Measurements from ENCODE around the gene ASIC2.
"Not testable (repeated sequence)": the region's sequence is repeated elsewhere in the genome, so short reads cannot be mapped to it uniquely, and the experiment has no call there.

The ASIC2 gene

DNA sequence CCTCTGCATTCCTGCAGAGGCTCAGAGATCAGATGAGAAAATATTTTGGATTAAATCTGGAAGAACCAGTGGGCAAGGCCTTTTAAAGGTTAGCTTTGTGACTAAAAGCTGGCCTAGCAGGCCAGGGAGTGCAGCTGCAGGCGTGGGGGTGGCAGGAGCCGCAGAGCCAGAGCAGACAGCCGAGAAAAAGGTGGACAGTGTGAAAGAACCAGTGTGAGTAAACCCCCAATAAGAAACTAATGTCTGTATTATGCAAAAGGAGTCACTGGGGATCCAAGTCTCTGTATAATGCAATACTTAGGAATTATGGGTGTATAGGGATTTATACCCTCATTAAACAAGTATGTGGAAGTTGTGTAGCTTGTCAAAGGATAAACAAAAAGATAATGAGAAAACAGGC lies 322.8 kb downstream of the ASIC2 start:
- no peak for DNase-seq

GRCh38 chr17:32969231-32969630 lies 323.9 kb downstream of the ASIC2 start:
- not testable (repeated sequence) for DNase-seq

- no peak for DNase-seq
Observed at GRCh38 chr17:32964541-32964940, 328.6 kb downstream of the ASIC2 start.

Data from NK-92 treated with Interleukin-12 subunit alpha and Interleukin-12 subunit beta, amount 100 ng/mL, for 24 hours (cell line).